GM23338 (cell line): ENCODE data around the gene PTPRA. TPM values are rescaled to one million over a fixed set of nuclear protein-coding genes. Genes with fewer than 3 reads are reported as not detected.

Source experiments
- ATAC-seq: fragments of 200-7000 bp; cut with Tn5 transposase; 3 replicates; pipeline ENCODE4 v1.9.1; 2020
- DNase-seq: peaks from one replicate; pipeline ENCODE4 v3.0.0-alpha.2; 2015; ENCODE audit warnings: low spot score
- H2AFZ ChIP-seq: fragments of 200-600 bp; sonication (generic); 2 replicates; pipeline ENCODE4 v1.8.0; 2016; ENCODE audit warnings: antibody characterized with exemption, mild to moderate bottlenecking, moderate library complexity
- H3F3A ChIP-seq: fragments of 200-600 bp; sonication (generic); replicated peaks from 2 replicates; pipeline ENCODE4 v1.8.0; 2017; ENCODE audit warnings: antibody characterized with exemption, mixed run types, low read depth
- H3K27ac ChIP-seq: fragments of 200-600 bp; sonication (generic); 2 replicates; pipeline ENCODE4 v1.6.1; 2016; ENCODE audit warnings: low read depth
- H3K27me3 ChIP-seq: fragments of 200-600 bp; sonication (generic); 2 replicates; pipeline ENCODE4 v1.8.0; 2016; ENCODE audit warnings: mild to moderate bottlenecking, mixed run types, moderate library complexity; ENCODE audit not compliant: insufficient read depth
- H3K36me3 ChIP-seq: fragments of 200-600 bp; sonication (generic); 2 replicates; pipeline ENCODE4 v1.8.0; 2016; ENCODE audit warnings: mild to moderate bottlenecking; ENCODE audit not compliant: insufficient read depth
- H3K4me1 ChIP-seq: fragments of 200-600 bp; sonication (generic); 2 replicates; pipeline ENCODE4 v1.8.0; 2016; ENCODE audit warnings: mild to moderate bottlenecking, moderate library complexity; ENCODE audit not compliant: insufficient read depth
- H3K4me2 ChIP-seq: fragments of 200-600 bp; sonication (generic); 2 replicates; pipeline ENCODE4 v1.7.1; 2017; ENCODE audit warnings: mixed run types
- H3K4me3 ChIP-seq: fragments of 200-600 bp; sonication (generic); 2 replicates; pipeline ENCODE4 v1.6.1; 2016; ENCODE audit warnings: mixed run types
- H3K79me2 ChIP-seq: fragments of 200-600 bp; sonication (generic); replicated peaks from 2 replicates; pipeline ENCODE4 v1.8.0; 2017; ENCODE audit warnings: mild to moderate bottlenecking; ENCODE audit not compliant: insufficient read depth
- H3K9me2 ChIP-seq: fragments of 200-600 bp; sonication (generic); 2 replicates; pipeline ENCODE4 v1.8.0; 2017; ENCODE audit not compliant: insufficient read depth
- H4K20me1 ChIP-seq: fragments of 200-600 bp; sonication (generic); replicated peaks from 2 replicates; pipeline ENCODE4 v1.8.0; 2017; ENCODE audit warnings: mild to moderate bottlenecking; ENCODE audit not compliant: insufficient read depth
- H3K27ac Mint-ChIP-seq: 2 replicates; pipeline ENCODE4 v1.8.0; 2020; ENCODE audit warnings: inconsistent platforms, mild to moderate bottlenecking, moderate library complexity, mixed read lengths
- H3K27me3 Mint-ChIP-seq: 3 replicates; pipeline ENCODE4 v1.8.0; 2022; ENCODE audit warnings: low read depth, mild to moderate bottlenecking, moderate library complexity, mixed read lengths, inconsistent platforms; ENCODE audit not compliant: insufficient read depth, poor library complexity
- H3K36me3 Mint-ChIP-seq: 3 replicates; pipeline ENCODE4 v1.8.0; 2021; ENCODE audit warnings: low read depth, mild to moderate bottlenecking, inconsistent platforms, moderate library complexity, mixed read lengths
- H3K4me1 Mint-ChIP-seq: 3 replicates; pipeline ENCODE4 v1.8.0; 2020; ENCODE audit warnings: mild to moderate bottlenecking, inconsistent platforms, mixed read lengths
- H3K4me3 Mint-ChIP-seq: 3 replicates; pipeline ENCODE4 v1.8.0; 2021; ENCODE audit warnings: moderate library complexity, mild to moderate bottlenecking, inconsistent platforms, mixed read lengths
- H3K9me3 Mint-ChIP-seq: 3 replicates; pipeline ENCODE4 v1.8.0; 2020; ENCODE audit warnings: moderate library complexity, mild to moderate bottlenecking, inconsistent platforms, mixed read lengths
- CREB1 ChIP-seq: fragments of 250-450 bp; sonication (Bioruptor Pico); IDR thresholded peaks from 2 replicates; pipeline ENCODE4 v1.5.0; 2020; ENCODE audit warnings: low read depth, mild to moderate bottlenecking, moderate library complexity
- EZH2 ChIP-seq: fragments of 200-600 bp; sonication (generic); IDR thresholded peaks from one replicate; pipeline ENCODE4 v1.8.0; 2017; ENCODE audit warnings: antibody characterized with exemption, mild to moderate bottlenecking, low read depth; ENCODE audit not compliant: unreplicated experiment
- EZH2phosphoT487 ChIP-seq: fragments of 200-600 bp; sonication (generic); IDR thresholded peaks from one replicate; pipeline ENCODE4 v1.8.1; 2018; ENCODE audit warnings: antibody characterized with exemption; ENCODE audit not compliant: unreplicated experiment
- JUNB ChIP-seq: IDR thresholded peaks from one replicate; pipeline ENCODE4 v1.6.1; 2016; ENCODE audit warnings: antibody characterized with exemption; ENCODE audit not compliant: unreplicated experiment
- NANOG ChIP-seq: IDR thresholded peaks from 2 replicates; pipeline ENCODE4 v1.6.1; 2016; ENCODE audit warnings: antibody characterized with exemption, borderline replicate concordance
- POLR2AphosphoS5 ChIP-seq: IDR thresholded peaks from 2 replicates; pipeline ENCODE4 v1.6.1; 2016; ENCODE audit warnings: antibody characterized with exemption, low read depth
- STAT1 ChIP-seq: IDR thresholded peaks from one replicate; pipeline ENCODE4 v1.6.1; 2016; ENCODE audit warnings: antibody characterized with exemption; ENCODE audit not compliant: unreplicated experiment
- ZNF114 ChIP-seq: fragments of 250-450 bp; sonication (Bioruptor Pico); IDR thresholded peaks from 2 replicates; pipeline ENCODE4 v1.5.0; 2020; ENCODE audit warnings: mild to moderate bottlenecking, moderate library complexity
- ZNF331 ChIP-seq: fragments of 250-450 bp; sonication (Bioruptor Pico); IDR thresholded peaks from 2 replicates; pipeline ENCODE4 v1.5.0; 2020; ENCODE audit warnings: low read depth, mild to moderate bottlenecking, moderate library complexity
- polyA plus RNA-seq: library from polyadenylated mRNA; unstranded; fragments of >200 nt; fragmentation: Nextera tagmentation; extraction: Ambion mirVana; gene quantifications from 2 replicates; pipeline ENCODE4 v1.2.1, GENCODE V29; 2016
- total RNA-seq: library from RNA; depleted of rRNA; stranded (reverse); fragments of >200 nt; shearing (Covaris generic); gene quantifications from 2 replicates; pipeline ENCODE4 v1.2.3, GENCODE V29; 2014
- TF ChIP-seq, protein P1 (sequence below): IDR thresholded peaks from one replicate; pipeline ENCODE4 v1.6.1; 2018; ENCODE audit warnings: antibody characterized with exemption; ENCODE audit not compliant: unreplicated experiment
- TF ChIP-seq, protein P2 (sequence below): IDR thresholded peaks from 2 replicates; pipeline ENCODE4 v1.6.1; 2016; ENCODE audit warnings: antibody characterized with exemption
- TF ChIP-seq, protein P3 (sequence below), 2 experiments: fragments of 200-600 bp in 1 of 2; sonication (generic) in 1 of 2; conservative IDR thresholded peaks; 2 replicates each; pipeline versions ENCODE4 v1.5.1 to v1.6.1; 2016 to 2017; ENCODE audit warnings: antibody characterized with exemption in 2 of 2, low read depth in 2 of 2, mild to moderate bottlenecking in 2 of 2, moderate library complexity in 1 of 2
- TF ChIP-seq, protein P4 (sequence below): fragments of 250-450 bp; sonication (Bioruptor Pico); IDR thresholded peaks from 2 replicates; pipeline ENCODE4 v1.5.0; 2020; ENCODE audit warnings: mild to moderate bottlenecking, moderate library complexity

The PTPRA gene
- total and polyA plus RNA-seq, 2 experiments from 2014 or later: 37.8 to 39.3 TPM

DNA sequence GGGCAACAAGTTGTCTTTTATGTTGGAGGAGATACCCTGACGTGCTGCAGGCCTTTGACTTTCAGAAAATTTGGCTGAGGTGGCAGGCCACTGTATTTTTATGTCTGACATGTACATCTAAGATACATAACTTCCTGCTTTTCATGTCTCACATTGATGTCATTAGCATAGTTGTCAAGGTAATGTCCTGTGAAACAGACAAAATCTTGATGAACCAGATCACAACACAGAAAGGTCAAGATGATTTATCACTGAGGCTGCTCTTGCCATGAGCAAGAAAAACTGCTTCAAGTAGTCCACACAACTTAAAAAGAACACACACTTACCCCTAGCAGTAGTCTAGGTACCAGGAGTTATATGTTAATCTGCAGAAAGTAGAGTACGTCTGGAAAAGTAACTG lies 120.0 kb downstream of the PTPRA start:
- Mint-ChIP-seq H3K27ac (no peak overlapping the region), H3K9me3 (no peaks in the 10 kb centered on the region), H3K36me3 (peaks cover 27% of the 10 kb centered on the region), H3K27me3 (no peaks in the 10 kb centered on the region), H3K4me1 (no peaks in the 10 kb centered on the region), H3K4me3 (no peak overlapping the region)
- Histone ChIP-seq H4K20me1 (peaks cover 4% of the 10 kb centered on the region), H3K36me3 (peaks cover 5% of the 10 kb centered on the region; the same call in 1 of the 2 replicates), H3K4me1 (no peaks in the 10 kb centered on the region), H3K4me3 (no peak overlapping the region), H3K27ac (no peak overlapping the region), H3F3A (no peaks in the 10 kb centered on the region), H3K79me2 (no peaks in the 10 kb centered on the region), H3K9me2 (no peaks in the 10 kb centered on the region), H3K4me2 (no peak overlapping the region), H2AFZ (no peak overlapping the region), H3K27me3 (no peaks in the 10 kb centered on the region)
- ATAC-seq (no peak), DNase-seq (no peak)
- TF ChIP-seq NANOG (no peak), EZH2 (no peak), STAT1 (no peak), ZNF331 (CRISPR knock-in tag) (no peak), JUNB (no peak), POLR2AphosphoS5 (no peak), CREB1 (no peak), EZH2phosphoT487 (no peak), ZNF114 (no peak)
- TF ChIP-seq, protein P1, sequence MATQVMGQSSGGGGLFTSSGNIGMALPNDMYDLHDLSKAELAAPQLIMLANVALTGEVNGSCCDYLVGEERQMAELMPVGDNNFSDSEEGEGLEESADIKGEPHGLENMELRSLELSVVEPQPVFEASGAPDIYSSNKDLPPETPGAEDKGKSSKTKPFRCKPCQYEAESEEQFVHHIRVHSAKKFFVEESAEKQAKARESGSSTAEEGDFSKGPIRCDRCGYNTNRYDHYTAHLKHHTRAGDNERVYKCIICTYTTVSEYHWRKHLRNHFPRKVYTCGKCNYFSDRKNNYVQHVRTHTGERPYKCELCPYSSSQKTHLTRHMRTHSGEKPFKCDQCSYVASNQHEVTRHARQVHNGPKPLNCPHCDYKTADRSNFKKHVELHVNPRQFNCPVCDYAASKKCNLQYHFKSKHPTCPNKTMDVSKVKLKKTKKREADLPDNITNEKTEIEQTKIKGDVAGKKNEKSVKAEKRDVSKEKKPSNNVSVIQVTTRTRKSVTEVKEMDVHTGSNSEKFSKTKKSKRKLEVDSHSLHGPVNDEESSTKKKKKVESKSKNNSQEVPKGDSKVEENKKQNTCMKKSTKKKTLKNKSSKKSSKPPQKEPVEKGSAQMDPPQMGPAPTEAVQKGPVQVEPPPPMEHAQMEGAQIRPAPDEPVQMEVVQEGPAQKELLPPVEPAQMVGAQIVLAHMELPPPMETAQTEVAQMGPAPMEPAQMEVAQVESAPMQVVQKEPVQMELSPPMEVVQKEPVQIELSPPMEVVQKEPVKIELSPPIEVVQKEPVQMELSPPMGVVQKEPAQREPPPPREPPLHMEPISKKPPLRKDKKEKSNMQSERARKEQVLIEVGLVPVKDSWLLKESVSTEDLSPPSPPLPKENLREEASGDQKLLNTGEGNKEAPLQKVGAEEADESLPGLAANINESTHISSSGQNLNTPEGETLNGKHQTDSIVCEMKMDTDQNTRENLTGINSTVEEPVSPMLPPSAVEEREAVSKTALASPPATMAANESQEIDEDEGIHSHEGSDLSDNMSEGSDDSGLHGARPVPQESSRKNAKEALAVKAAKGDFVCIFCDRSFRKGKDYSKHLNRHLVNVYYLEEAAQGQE: no peak
- TF ChIP-seq, protein P2, sequence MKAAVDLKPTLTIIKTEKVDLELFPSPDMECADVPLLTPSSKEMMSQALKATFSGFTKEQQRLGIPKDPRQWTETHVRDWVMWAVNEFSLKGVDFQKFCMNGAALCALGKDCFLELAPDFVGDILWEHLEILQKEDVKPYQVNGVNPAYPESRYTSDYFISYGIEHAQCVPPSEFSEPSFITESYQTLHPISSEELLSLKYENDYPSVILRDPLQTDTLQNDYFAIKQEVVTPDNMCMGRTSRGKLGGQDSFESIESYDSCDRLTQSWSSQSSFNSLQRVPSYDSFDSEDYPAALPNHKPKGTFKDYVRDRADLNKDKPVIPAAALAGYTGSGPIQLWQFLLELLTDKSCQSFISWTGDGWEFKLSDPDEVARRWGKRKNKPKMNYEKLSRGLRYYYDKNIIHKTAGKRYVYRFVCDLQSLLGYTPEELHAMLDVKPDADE: no peak
- TF ChIP-seq, protein P3, sequence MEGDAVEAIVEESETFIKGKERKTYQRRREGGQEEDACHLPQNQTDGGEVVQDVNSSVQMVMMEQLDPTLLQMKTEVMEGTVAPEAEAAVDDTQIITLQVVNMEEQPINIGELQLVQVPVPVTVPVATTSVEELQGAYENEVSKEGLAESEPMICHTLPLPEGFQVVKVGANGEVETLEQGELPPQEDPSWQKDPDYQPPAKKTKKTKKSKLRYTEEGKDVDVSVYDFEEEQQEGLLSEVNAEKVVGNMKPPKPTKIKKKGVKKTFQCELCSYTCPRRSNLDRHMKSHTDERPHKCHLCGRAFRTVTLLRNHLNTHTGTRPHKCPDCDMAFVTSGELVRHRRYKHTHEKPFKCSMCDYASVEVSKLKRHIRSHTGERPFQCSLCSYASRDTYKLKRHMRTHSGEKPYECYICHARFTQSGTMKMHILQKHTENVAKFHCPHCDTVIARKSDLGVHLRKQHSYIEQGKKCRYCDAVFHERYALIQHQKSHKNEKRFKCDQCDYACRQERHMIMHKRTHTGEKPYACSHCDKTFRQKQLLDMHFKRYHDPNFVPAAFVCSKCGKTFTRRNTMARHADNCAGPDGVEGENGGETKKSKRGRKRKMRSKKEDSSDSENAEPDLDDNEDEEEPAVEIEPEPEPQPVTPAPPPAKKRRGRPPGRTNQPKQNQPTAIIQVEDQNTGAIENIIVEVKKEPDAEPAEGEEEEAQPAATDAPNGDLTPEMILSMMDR (conservative IDR thresholded peaks at IDR 0.05; ENCODE audit: low read depth in 2 of 2): no peak
- TF ChIP-seq, protein P4, sequence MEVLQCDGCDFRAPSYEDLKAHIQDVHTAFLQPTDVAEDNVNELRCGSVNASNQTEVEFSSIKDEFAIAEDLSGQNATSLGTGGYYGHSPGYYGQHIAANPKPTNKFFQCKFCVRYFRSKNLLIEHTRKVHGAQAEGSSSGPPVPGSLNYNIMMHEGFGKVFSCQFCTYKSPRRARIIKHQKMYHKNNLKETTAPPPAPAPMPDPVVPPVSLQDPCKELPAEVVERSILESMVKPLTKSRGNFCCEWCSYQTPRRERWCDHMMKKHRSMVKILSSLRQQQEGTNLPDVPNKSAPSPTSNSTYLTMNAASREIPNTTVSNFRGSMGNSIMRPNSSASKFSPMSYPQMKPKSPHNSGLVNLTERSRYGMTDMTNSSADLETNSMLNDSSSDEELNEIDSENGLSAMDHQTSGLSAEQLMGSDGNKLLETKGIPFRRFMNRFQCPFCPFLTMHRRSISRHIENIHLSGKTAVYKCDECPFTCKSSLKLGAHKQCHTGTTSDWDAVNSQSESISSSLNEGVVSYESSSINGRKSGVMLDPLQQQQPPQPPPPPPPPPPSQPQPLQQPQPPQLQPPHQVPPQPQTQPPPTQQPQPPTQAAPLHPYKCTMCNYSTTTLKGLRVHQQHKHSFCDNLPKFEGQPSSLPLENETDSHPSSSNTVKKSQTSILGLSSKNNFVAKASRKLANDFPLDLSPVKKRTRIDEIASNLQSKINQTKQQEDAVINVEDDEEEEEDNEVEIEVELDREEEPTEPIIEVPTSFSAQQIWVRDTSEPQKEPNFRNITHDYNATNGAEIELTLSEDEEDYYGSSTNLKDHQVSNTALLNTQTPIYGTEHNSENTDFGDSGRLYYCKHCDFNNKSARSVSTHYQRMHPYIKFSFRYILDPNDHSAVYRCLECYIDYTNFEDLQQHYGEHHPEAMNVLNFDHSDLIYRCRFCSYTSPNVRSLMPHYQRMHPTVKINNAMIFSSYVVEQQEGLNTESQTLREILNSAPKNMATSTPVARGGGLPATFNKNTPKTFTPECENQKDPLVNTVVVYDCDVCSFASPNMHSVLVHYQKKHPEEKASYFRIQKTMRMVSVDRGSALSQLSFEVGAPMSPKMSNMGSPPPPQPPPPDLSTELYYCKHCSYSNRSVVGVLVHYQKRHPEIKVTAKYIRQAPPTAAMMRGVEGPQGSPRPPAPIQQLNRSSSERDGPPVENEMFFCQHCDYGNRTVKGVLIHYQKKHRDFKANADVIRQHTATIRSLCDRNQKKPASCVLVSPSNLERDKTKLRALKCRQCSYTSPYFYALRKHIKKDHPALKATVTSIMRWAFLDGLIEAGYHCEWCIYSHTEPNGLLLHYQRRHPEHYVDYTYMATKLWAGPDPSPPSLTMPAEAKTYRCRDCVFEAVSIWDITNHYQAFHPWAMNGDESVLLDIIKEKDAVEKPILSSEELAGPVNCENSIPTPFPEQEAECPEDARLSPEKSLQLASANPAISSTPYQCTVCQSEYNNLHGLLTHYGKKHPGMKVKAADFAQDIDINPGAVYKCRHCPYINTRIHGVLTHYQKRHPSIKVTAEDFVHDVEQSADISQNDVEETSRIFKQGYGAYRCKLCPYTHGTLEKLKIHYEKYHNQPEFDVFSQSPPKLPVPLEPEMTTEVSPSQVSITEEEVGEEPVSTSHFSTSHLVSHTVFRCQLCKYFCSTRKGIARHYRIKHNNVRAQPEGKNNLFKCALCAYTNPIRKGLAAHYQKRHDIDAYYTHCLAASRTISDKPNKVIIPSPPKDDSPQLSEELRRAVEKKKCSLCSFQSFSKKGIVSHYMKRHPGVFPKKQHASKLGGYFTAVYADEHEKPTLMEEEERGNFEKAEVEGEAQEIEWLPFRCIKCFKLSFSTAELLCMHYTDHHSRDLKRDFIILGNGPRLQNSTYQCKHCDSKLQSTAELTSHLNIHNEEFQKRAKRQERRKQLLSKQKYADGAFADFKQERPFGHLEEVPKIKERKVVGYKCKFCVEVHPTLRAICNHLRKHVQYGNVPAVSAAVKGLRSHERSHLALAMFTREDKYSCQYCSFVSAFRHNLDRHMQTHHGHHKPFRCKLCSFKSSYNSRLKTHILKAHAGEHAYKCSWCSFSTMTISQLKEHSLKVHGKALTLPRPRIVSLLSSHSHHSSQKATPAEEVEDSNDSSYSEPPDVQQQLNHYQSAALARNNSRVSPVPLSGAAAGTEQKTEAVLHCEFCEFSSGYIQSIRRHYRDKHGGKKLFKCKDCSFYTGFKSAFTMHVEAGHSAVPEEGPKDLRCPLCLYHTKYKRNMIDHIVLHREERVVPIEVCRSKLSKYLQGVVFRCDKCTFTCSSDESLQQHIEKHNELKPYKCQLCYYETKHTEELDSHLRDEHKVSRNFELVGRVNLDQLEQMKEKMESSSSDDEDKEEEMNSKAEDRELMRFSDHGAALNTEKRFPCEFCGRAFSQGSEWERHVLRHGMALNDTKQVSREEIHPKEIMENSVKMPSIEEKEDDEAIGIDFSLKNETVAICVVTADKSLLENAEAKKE: no peak
